H1 (cell line): ENCODE results near the gene PPP1R12B. TPM values are rescaled to one million over a fixed set of nuclear protein-coding genes. Genes with fewer than 3 reads are reported as not detected.

Experiments
- NANOG ChIP-seq: IDR thresholded peaks from 2 replicates; pipeline ENCODE4 v1.6.1; 2011; ENCODE audit warnings: low read length, low read depth, mild to moderate bottlenecking, inconsistent platforms; ENCODE audit not compliant: insufficient read depth, poor library complexity, severe bottlenecking
- polyA plus RNA-seq, 7 experiments: library from polyadenylated mRNA; depleted of rRNA in 3 of 7; stranded (reverse) in 5 of 7; unstranded in 2 of 7; fragments of >200 nt in 5 of 7; fragments of 200-250 nt in 2 of 7; gene quantifications; 1 replicate in 5 of 7; 2 replicates in 1 of 7; 4 replicates in 1 of 7; pipeline versions ENCODE4 v1.2.1 to v1.2.3, GENCODE V29; 2011 to 2013; ENCODE audit warnings: missing spikeins in 2 of 7, mixed read lengths in 2 of 7
- total RNA-seq: library from RNA; stranded (reverse); fragmentation: NEBNext Ultra II Directional; extraction: Animal tissue kit (Norgen Biotek cat#: 25700); gene quantifications from 2 replicates; pipeline ENCODE4 v1.2.1, GENCODE V29; 2021

PPP1R12B gene
- total and polyA plus RNA-seq, 2 of the 8 experiments (the other 6 are each of a cell fraction or from before 2014, with no cell fraction given), result 7.9 to 18.7 TPM

GRCh38 chr1:202586018-202586821 lies 237.7 kb downstream of the PPP1R12B start (continued):
- no peak for TF ChIP-seq NANOG
- TF ChIP-seq, all 59 proteins: peak for 0
